Lung (tissue), 12 donors: Measurements from ENCODE around the gene ALG1. TPM values are rescaled to one million over a fixed set of nuclear protein-coding genes. Genes with fewer than 3 reads are reported as not detected.
A peak's percentile ranks its signal among the peaks of the same experiment; 100 is the strongest.

Source experiments
- ATAC-seq: fragments of 200-7000 bp; cut with Tn5 transposase; one replicate; pipeline ENCODE4 v1.9.1; 2020; ENCODE audit warnings: moderate number of reproducible peaks; ENCODE audit not compliant: insufficient read depth, low FRiP score
- DNase-seq, 3 donors: peaks; one replicate each; pipeline ENCODE4 v3.0.0-alpha.2; 2013 to 2017
- H3K27ac ChIP-seq, 2 donors: one replicate each; pipeline ENCODE4 v1.5.1; 2013; ENCODE audit warnings: mild to moderate bottlenecking in 2 of 2, moderate library complexity in 2 of 2, control low read depth in 1 of 2, inconsistent platforms in 1 of 2, low read depth in 1 of 2, low read length in 1 of 2
- H3K27me3 ChIP-seq, 3 donors: one replicate each; pipeline ENCODE4 v1.5.1; 2013; ENCODE audit warnings: low read length in 2 of 3; ENCODE audit not compliant: control insufficient read depth in 3 of 3, insufficient read depth in 3 of 3
- H3K36me3 ChIP-seq, 4 donors: one replicate each; pipeline ENCODE4 v1.5.1; 2013; ENCODE audit warnings: low read length in 4 of 4, mild to moderate bottlenecking in 1 of 4, moderate library complexity in 1 of 4; ENCODE audit not compliant: control insufficient read depth in 4 of 4, insufficient read depth in 4 of 4
- H3K4me1 ChIP-seq, 5 donors: one replicate each; pipeline ENCODE4 v1.5.1; 2013; ENCODE audit warnings: low read length in 5 of 5, mild to moderate bottlenecking in 2 of 5, moderate library complexity in 1 of 5; ENCODE audit not compliant: control insufficient read depth in 5 of 5, insufficient read depth in 5 of 5
- H3K4me3 ChIP-seq: one replicate; pipeline ENCODE4 v1.5.1; 2013; ENCODE audit warnings: mild to moderate bottlenecking, control low read depth, moderate library complexity
- H3K9ac ChIP-seq, 2 donors: one replicate each; pipeline ENCODE4 v1.5.1; 2013; ENCODE audit warnings: low read length in 2 of 2, control low read depth in 1 of 2; ENCODE audit not compliant: insufficient read depth in 1 of 2
- H3K9me3 ChIP-seq, 4 donors: one replicate each; pipeline ENCODE4 v1.5.1; 2013; ENCODE audit warnings: low read length in 3 of 4, mild to moderate bottlenecking in 1 of 4, moderate library complexity in 1 of 4; ENCODE audit not compliant: control insufficient read depth in 4 of 4, insufficient read depth in 3 of 4
- WGBS, 2 donors: extraction: QIAGEN DNeasy Blood & Tissue Kit; methylation state at CpG; one replicate each; pipeline ENCODE4 v1.1.7; 2013; 5-methylcytosine and 5-hydroxymethylcytosine counted together
- polyA plus RNA-seq, 2 donors: library from polyadenylated mRNA; stranded (reverse); fragments of 200-250 nt; gene quantifications; one replicate each; pipeline ENCODE4 v1.2.1, GENCODE V29; 2013
- total RNA-seq, 2 donors: library from RNA; depleted of rRNA in 1 of 2; stranded (reverse); fragments of >200 nt in 1 of 2; gene quantifications; one replicate each; pipeline ENCODE4 v1.2.1, GENCODE V29; 2014 to 2021
- TF ChIP-seq, protein P1 (sequence below): IDR thresholded peaks from 2 replicates; pipeline ENCODE4 v1.5.1; 2012; ENCODE audit warnings: mild to moderate bottlenecking; ENCODE audit errors: control extremely low read depth, extremely low read depth
- donor health status: control.
- donor health status: control.
- donor health status: Bipolar disorder and iron deficiency.
- donor health status: healthy.
- donor health status: DM: yes; HTN: yes; CAD: no.

Gene ALG1
- total and polyA plus RNA-seq, 4 donors = 19.6 to 31.7 (median 24.3) TPM

GRCh38 chr16:5056352-5056751 lies 15.3 kb upstream of the ALG1 start:
- peaks cover 0 to 1% (median 0%) of the 10 kb centered on the region in 4 donors for H3K9me3 ChIP-seq
- ATAC-seq (no peak), DNase-seq (peak; percentile 31 to 42 (median 33))
- no peak overlapping the region for H3K27ac ChIP-seq
- H3K36me3 ChIP-seq = peaks cover 0 to 7% (median 0%) of the 10 kb centered on the region in 4 donors
- WGBS, 2 donors = 8 to 13% methylated on average over 11 of the region's 11 CpGs
- H3K9ac ChIP-seq = no peak overlapping the region
- H3K4me1 ChIP-seq = no peaks in the 10 kb centered on the region
- H3K4me3 ChIP-seq = no peak overlapping the region
- no peaks in the 10 kb centered on the region for H3K27me3 ChIP-seq
- TF ChIP-seq, protein P1, sequence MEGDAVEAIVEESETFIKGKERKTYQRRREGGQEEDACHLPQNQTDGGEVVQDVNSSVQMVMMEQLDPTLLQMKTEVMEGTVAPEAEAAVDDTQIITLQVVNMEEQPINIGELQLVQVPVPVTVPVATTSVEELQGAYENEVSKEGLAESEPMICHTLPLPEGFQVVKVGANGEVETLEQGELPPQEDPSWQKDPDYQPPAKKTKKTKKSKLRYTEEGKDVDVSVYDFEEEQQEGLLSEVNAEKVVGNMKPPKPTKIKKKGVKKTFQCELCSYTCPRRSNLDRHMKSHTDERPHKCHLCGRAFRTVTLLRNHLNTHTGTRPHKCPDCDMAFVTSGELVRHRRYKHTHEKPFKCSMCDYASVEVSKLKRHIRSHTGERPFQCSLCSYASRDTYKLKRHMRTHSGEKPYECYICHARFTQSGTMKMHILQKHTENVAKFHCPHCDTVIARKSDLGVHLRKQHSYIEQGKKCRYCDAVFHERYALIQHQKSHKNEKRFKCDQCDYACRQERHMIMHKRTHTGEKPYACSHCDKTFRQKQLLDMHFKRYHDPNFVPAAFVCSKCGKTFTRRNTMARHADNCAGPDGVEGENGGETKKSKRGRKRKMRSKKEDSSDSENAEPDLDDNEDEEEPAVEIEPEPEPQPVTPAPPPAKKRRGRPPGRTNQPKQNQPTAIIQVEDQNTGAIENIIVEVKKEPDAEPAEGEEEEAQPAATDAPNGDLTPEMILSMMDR = no peak

GRCh38 chr16:5058476-5058875 lies 13.2 kb upstream of the ALG1 start:
- Histone ChIP-seq H3K4me1 (no peaks in the 10 kb centered on the region), H3K9ac (no peak overlapping the region), H3K36me3 (peaks cover 0 to 7% (median 0%) of the 10 kb centered on the region in 4 donors), H3K9me3 (peaks cover 0 to 1% (median 0%) of the 10 kb centered on the region in 4 donors), H3K27ac (no peak overlapping the region), H3K27me3 (no peaks in the 10 kb centered on the region), H3K4me3 (no peak overlapping the region)
- no peak for ATAC-seq
- DNase-seq = no peak
- TF ChIP-seq, protein P1 = no peak
- 64 to 71% methylated on average over 7 of the region's 7 CpGs for WGBS, 2 donors

- TF ChIP-seq, protein P1 = no peak
- H3K4me1 ChIP-seq = peaks cover 0 to 3% (median 1%) of the 10 kb centered on the region in 5 donors
- H3K27me3 ChIP-seq = no peaks in the 10 kb centered on the region
- DNase-seq = no peak
- H3K9me3 ChIP-seq = peaks cover 0 to 1% (median 0%) of the 10 kb centered on the region in 4 donors
- H3K27ac ChIP-seq = no peak overlapping the region
- no peak overlapping the region for H3K9ac ChIP-seq
- WGBS, 2 donors = 78 to 79% methylated on average over 6 of the region's 6 CpGs
- H3K36me3 ChIP-seq = peaks cover 0 to 7% (median 0%) of the 10 kb centered on the region in 4 donors
- no peak overlapping the region for H3K4me3 ChIP-seq
- ATAC-seq = no peak
Observed at GRCh38 chr16:5059386-5060072, 12.1 kb upstream of the ALG1 start.
